DOHH2 (cell line): ENCODE data around the gene RGS3.

Source experiments
- EZH2phosphoT487 ChIP-seq: fragments of 200-600 bp; sonication (generic); IDR thresholded peaks from 2 replicates; pipeline ENCODE4 v1.6.1; 2017; ENCODE audit warnings: borderline replicate concordance, mild to moderate bottlenecking, antibody characterized with exemption, low read length, moderate library complexity, mixed read lengths
- TF ChIP-seq, protein P1 (sequence below): fragments of 200-600 bp; sonication (generic); IDR thresholded peaks from one replicate; pipeline ENCODE4 v1.5.1; 2014; ENCODE audit warnings: antibody characterized with exemption, mild to moderate bottlenecking, low read depth, low read length; ENCODE audit not compliant: poor library complexity, severe bottlenecking

DNA sequence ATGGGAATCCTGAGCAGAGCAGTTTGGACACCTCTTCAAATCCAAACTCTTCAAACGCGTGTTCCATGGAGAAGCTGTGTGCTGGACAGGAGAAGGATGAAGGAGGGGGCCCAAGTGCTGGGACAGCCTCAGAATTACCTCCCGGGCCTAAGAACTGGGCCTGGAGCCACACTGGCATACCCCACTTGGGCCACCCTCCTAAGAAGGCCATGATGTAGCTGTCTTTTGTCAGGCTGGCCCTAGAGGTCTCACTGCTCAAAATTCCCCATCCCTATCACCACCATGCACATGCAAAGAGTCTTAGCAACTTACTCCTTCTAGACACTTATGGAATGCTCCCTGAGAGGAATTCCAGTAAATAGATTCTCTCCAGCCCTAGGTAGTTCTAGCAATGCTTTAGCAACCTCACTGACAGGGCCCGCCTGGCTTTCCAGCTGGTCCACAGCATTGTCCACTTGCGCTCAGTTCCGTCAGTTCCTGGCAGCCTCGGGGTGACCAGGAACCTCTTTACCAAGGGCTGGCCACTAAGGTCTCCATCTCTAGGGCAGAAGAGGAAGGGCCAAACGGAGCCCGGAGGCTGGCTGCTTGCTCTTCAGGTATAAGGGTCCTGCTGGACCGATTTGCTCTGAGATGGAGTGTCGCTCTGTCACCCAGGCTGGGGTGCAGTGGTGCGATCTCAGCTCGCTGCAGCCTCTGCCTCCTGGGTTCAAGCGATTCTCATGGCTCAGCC lies 75.3 kb downstream of the RGS3 start:
- TF ChIP-seq, protein P1, sequence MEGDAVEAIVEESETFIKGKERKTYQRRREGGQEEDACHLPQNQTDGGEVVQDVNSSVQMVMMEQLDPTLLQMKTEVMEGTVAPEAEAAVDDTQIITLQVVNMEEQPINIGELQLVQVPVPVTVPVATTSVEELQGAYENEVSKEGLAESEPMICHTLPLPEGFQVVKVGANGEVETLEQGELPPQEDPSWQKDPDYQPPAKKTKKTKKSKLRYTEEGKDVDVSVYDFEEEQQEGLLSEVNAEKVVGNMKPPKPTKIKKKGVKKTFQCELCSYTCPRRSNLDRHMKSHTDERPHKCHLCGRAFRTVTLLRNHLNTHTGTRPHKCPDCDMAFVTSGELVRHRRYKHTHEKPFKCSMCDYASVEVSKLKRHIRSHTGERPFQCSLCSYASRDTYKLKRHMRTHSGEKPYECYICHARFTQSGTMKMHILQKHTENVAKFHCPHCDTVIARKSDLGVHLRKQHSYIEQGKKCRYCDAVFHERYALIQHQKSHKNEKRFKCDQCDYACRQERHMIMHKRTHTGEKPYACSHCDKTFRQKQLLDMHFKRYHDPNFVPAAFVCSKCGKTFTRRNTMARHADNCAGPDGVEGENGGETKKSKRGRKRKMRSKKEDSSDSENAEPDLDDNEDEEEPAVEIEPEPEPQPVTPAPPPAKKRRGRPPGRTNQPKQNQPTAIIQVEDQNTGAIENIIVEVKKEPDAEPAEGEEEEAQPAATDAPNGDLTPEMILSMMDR: no peak
- TF ChIP-seq EZH2phosphoT487: no peak
